HG02884 (cell line): ENCODE results near the gene TCAP.
"Not testable (repeated sequence)": the region's sequence is repeated elsewhere in the genome, so short reads cannot be mapped to it uniquely, and the experiment has no call there.

Source experiments
- ATAC-seq: cut with Tn5 transposase; IDR thresholded peaks from one replicate; pipeline ENCODE4 v1.9.1; 2021; ENCODE audit warnings: mild to moderate bottlenecking, moderate library complexity; ENCODE audit not compliant: unreplicated experiment

Gene TCAP

GRCh38 chr17:39702901-39703893 lies 38.0 kb downstream of the TCAP start:
- no peak for ATAC-seq

GRCh38 chr17:39703913-39704312 lies 38.8 kb downstream of the TCAP start:
- no peak for ATAC-seq

GRCh38 chr17:39704821-39705551 lies 39.8 kb downstream of the TCAP start:
- ATAC-seq, result no peak

DNA sequence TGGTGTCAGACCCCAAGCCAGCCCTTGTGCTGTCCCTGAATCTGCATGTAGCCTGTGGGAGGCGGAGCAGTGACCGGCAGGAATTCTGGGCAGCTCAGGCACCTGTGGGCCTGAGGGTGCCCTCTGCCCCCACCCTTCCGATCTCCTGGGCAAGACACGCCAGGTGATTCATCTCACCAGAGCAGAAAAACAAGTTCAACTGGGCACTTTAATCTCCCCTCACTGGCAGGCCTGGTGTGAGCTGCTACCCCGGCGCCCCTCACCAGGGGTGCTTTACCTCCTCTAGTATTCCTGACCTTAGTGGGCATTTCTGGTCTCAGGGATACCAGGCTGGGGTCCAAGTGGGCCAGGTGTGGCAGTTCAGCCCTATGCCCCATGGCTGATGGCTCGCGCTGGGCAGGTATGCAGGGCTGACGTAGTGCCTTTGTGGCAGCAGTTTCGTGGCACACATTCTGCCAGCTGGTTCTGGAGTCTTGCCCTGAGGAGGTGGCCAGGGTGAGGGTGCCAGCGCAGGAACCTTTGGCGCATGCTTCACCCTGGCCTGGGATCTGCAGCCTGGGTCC lies 40.7 kb downstream of the TCAP start:
- no peak for ATAC-seq

DNA sequence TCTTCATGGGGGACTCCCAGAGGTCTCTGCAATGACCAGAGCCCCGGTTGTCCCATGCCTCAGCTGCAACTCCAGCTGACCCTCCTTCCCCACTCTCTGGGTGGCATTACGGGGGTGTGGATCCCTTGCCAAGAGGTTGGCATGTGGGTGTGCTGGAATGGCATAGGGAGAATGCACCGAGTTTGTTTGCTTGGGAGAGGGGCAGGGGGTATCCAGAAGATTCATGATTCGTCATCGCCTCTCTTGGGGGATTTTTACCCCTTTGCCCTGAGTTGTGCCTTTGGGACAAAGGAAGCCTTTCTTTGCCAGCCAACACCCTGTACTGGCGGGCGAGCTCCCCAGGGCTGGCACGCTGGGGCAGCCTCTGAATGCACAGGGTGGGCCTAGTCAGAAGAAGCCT lies 41.2 kb downstream of the TCAP start:
- no peak for ATAC-seq

GRCh38 chr17:39706921-39707337 lies 41.8 kb downstream of the TCAP start:
- no peak for ATAC-seq

GRCh38 chr17:39709319-39709997 lies 44.3 kb downstream of the TCAP start:
- ATAC-seq, result no peak

DNA sequence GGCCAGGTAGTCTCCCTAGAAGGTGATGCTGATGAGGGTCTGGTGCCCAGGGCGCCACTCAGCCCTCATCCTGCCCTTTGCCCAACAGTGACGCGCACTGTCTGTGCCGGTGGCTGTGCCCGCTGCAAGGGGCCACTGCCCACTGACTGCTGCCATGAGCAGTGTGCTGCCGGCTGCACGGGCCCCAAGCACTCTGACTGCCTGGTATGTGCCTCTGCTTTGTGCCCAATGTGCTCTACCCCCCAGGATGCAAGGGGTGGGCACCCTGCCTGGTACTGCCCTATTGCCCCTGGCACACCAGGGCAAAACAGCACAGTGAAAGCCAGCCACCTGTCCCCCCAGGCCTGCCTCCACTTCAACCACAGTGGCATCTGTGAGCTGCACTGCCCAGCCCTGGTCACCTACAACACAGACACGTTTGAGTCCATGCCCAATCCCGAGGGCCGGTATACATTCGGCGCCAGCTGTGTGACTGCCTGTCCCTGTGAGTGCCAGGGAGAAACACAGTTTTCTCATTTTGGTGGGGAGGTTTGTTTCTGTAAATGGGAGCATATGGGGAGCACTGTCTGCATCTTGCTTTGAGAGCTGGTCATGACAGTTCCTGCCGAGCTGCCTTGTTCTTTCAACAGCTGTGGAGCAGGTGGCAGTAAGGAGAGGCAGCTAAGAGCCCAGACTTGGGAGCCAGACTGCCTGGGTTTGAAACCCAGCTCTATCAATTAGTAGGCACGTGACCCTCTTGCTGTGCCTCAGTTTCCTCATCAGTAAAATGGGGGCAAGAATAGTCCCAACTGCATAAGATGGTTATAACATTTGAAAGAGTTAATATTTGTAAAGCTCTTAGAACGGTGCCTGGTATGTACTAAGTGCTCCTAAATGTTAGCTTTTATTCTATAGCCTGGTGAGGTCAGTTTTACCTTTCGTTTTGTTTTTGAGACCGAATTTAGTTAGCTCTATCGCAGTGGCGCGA lies 45.1 kb downstream of the TCAP start:
- no peak for ATAC-seq

DNA sequence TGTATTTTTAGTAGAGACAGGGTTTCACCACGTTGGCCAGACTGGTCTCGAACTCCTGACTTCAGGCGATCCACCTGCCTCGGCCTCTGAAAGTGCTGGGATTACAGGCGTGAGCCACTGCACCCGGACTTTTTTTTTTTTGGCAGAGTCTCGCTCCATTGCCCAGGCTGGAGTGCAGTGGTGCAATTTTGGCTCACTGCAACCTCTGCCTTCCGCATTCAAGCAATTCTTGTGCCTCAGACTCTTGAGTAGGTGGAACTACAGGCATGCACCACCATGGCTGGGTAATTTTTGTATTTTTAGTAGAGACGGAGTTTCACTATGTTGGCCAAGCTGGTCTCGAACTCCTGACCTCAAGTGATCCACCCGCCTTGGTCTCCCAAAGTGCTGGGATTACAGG lies 45.9 kb downstream of the TCAP start:
- not testable (repeated sequence) for ATAC-seq

DNA sequence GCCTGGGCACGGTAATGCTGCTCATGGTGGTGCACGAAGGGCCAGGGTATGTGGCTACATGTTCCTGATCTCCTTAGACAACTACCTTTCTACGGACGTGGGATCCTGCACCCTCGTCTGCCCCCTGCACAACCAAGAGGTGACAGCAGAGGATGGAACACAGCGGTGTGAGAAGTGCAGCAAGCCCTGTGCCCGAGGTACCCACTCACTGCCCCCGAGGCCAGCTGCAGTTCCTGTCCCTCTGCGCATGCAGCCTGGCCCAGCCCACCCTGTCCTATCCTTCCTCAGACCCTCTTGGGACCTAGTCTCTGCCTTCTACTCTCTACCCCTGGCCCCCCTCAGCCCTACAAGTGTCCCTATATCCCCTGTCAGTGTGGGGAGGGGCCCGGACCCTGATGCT lies 46.7 kb downstream of the TCAP start:
- ATAC-seq, result no peak

DNA sequence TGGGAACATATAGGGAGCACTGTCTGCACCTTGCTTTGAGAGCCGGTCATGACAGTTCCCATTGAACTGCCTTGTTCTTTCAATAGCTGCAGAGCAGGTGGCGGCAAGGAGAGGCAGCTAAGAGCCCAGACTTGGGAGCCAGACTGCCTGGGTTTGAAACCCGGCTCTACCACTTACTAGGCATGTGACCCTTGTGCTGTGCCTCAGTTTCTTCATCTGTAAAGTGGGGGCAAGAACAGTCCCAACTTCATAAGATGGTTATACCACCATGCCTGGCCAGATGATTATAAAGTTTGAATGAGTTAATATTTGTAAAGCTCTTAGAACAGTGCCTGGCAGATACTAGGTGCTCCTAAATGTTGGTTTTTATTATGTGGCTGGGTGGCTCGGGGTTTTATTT lies 49.1 kb downstream of the TCAP start:
- no peak for ATAC-seq

- no peak for ATAC-seq
Observed at GRCh38 chr17:39715375-39716072, 50.4 kb downstream of the TCAP start.
